Mesothelial cell of epicardium (in vitro differentiated cells): ENCODE results near the gene TIMM22. TPM values are rescaled to one million over a fixed set of nuclear protein-coding genes. Genes with fewer than 3 reads are reported as not detected.
A peak's percentile ranks its signal among the peaks of the same experiment; 100 is the strongest.

Experiments
- DNase-seq, 2 experiments: peaks; one replicate each; pipeline ENCODE4 v3.0.0; 2021; ENCODE audit warnings: low spot score in 2 of 2; ENCODE audit not compliant: unreplicated experiment in 2 of 2
- H3K27ac Mint-ChIP-seq: 2 replicates; pipeline ENCODE4 v1.8.0; 2021; ENCODE audit warnings: mixed read lengths
- H3K27me3 Mint-ChIP-seq: 2 replicates; pipeline ENCODE4 v1.8.0; 2021; ENCODE audit warnings: low read depth, mixed read lengths
- H3K36me3 Mint-ChIP-seq: 2 replicates; pipeline ENCODE4 v1.8.0; 2021; ENCODE audit warnings: mixed read lengths
- H3K4me1 Mint-ChIP-seq: 2 replicates; pipeline ENCODE4 v1.8.0; 2021; ENCODE audit warnings: mixed read lengths
- H3K4me3 Mint-ChIP-seq: 2 replicates; pipeline ENCODE4 v1.8.0; 2021; ENCODE audit warnings: mild to moderate bottlenecking, moderate library complexity, mixed read lengths
- H3K9me3 Mint-ChIP-seq: 2 replicates; pipeline ENCODE4 v1.8.0; 2021; ENCODE audit warnings: mixed read lengths
- CTCF ChIP-seq: fragments of 200-600 bp; sonication (generic); IDR thresholded peaks from one replicate; pipeline ENCODE4 v1.5.0; 2021; ENCODE audit warnings: antibody characterized with exemption; ENCODE audit not compliant: unreplicated experiment
- total RNA-seq: library from RNA; stranded (reverse); gene quantifications from 3 replicates; pipeline ENCODE4 v1.2.1, GENCODE V29; 2021

The TIMM22 gene
- total RNA-seq, 1 donor from 2014 or later: 15.5 TPM

GRCh38 chr17:1027044-1027443 is 30.1 kb downstream of the TIMM22 start:
- peaks cover 8% of the 10 kb centered on the region for H3K36me3 Mint-ChIP-seq
- H3K4me3 Mint-ChIP-seq: no peak overlapping the region
- H3K9me3 Mint-ChIP-seq: no peaks in the 10 kb centered on the region
- TF ChIP-seq CTCF: no peak
- DNase-seq: no peak
- H3K27me3 Mint-ChIP-seq: peaks cover 2% of the 10 kb centered on the region
- H3K27ac Mint-ChIP-seq: no peak overlapping the region
- H3K4me1 Mint-ChIP-seq: no peaks in the 10 kb centered on the region

GRCh38 chr17:1029196-1029921 is 32.4 kb downstream of the TIMM22 start:
- H3K9me3 Mint-ChIP-seq: no peaks in the 10 kb centered on the region
- H3K4me1 Mint-ChIP-seq: no peaks in the 10 kb centered on the region
- peaks cover 8% of the 10 kb centered on the region for H3K36me3 Mint-ChIP-seq
- no peak overlapping the region for H3K27ac Mint-ChIP-seq
- H3K27me3 Mint-ChIP-seq: peaks cover 10% of the 10 kb centered on the region
- no peak overlapping the region for H3K4me3 Mint-ChIP-seq
- TF ChIP-seq CTCF: no peak
- no peak for DNase-seq

- Mint-ChIP-seq H3K9me3 (no peaks in the 10 kb centered on the region), H3K36me3 (peaks cover 8% of the 10 kb centered on the region), H3K4me3 (no peak overlapping the region), H3K27me3 (peaks cover 10% of the 10 kb centered on the region), H3K27ac (no peak overlapping the region), H3K4me1 (no peaks in the 10 kb centered on the region)
- no peak for TF ChIP-seq CTCF
- DNase-seq: no peak
These were observed 33.2 kb downstream of the TIMM22 start for GRCh38 chr17:1029922-1030644.

- TF ChIP-seq CTCF: no peak
- Mint-ChIP-seq H3K27me3 (peaks cover 10% of the 10 kb centered on the region), H3K4me1 (peaks cover 3% of the 10 kb centered on the region), H3K36me3 (peaks cover 3% of the 10 kb centered on the region), H3K27ac (no peak overlapping the region), H3K9me3 (no peaks in the 10 kb centered on the region), H3K4me3 (peak overlapping the region; percentile 13)
- no peak for DNase-seq
These were observed 34.0 kb downstream of the TIMM22 start for GRCh38 chr17:1030684-1031532.

- DNase-seq: peak in 1 of 2 experiments; percentile 48
- no peaks in the 10 kb centered on the region for H3K36me3 Mint-ChIP-seq
- TF ChIP-seq CTCF: no peak
These were observed 34.8 kb downstream of the TIMM22 start for GRCh38 chr17:1031711-1032110.

More at GRCh38 chr17:1031711-1032110, 34.8 kb downstream of the TIMM22 start:
- H3K4me1 Mint-ChIP-seq: peaks cover 3% of the 10 kb centered on the region
- H3K9me3 Mint-ChIP-seq: no peaks in the 10 kb centered on the region
- H3K27ac Mint-ChIP-seq: no peak overlapping the region
- H3K27me3 Mint-ChIP-seq: peaks cover 10% of the 10 kb centered on the region
- H3K4me3 Mint-ChIP-seq: no peak overlapping the region
